GM18499 (cell line): Measurements from ENCODE around the gene PARK7.
"Not testable (repeated sequence)": the region's sequence is repeated elsewhere in the genome, so short reads cannot be mapped to it uniquely, and the experiment has no call there.

ENCODE experiments used
- ATAC-seq: cut with Tn5 transposase; IDR thresholded peaks from one replicate; pipeline ENCODE4 v1.9.1; 2021; ENCODE audit warnings: moderate number of reproducible peaks; ENCODE audit not compliant: insufficient read depth, unreplicated experiment

Gene PARK7

GRCh38 chr1:7961216-7962013, at the start of gene PARK7:
Gene PARK7 (plus strand): TSS chr1:7961711. CDS start chr1:7962786, 1,075 bp downstream.
- peak; percentile 61 for ATAC-seq

- no peak for ATAC-seq
Observed at GRCh38 chr1:7912145-7912544, 49.4 kb upstream of the PARK7 start.

GRCh38 chr1:7912743-7913557, 48.6 kb upstream of the PARK7 start:
- ATAC-seq = no peak

GRCh38 chr1:7915826-7916500, 45.5 kb upstream of the PARK7 start:
- no peak for ATAC-seq

- ATAC-seq = no peak
Observed at GRCh38 chr1:7916501-7916830, 45.0 kb upstream of the PARK7 start.

GRCh38 chr1:7917971-7918370, 43.5 kb upstream of the PARK7 start:
- ATAC-seq = not testable (repeated sequence)

GRCh38 chr1:7919880-7920279, 41.6 kb upstream of the PARK7 start:
- ATAC-seq = no peak

GRCh38 chr1:7921796-7922195, 39.7 kb upstream of the PARK7 start:
- ATAC-seq = no peak

GRCh38 chr1:7922301-7922700, 39.2 kb upstream of the PARK7 start:
- no peak for ATAC-seq

- ATAC-seq = not testable (repeated sequence)
Observed at GRCh38 chr1:7927061-7927460, 34.5 kb upstream of the PARK7 start.

GRCh38 chr1:7928247-7928646, 33.3 kb upstream of the PARK7 start:
- ATAC-seq = no peak

GRCh38 chr1:7929637-7930036, 31.9 kb upstream of the PARK7 start:
- no peak for ATAC-seq

GRCh38 chr1:7930645-7931445, 30.7 kb upstream of the PARK7 start:
- ATAC-seq = no peak

- no peak for ATAC-seq
Observed at GRCh38 chr1:7931446-7931812, 30.1 kb upstream of the PARK7 start.

- no peak for ATAC-seq
Observed at GRCh38 chr1:7932524-7933138, 28.9 kb upstream of the PARK7 start.

GRCh38 chr1:7938070-7938469, 23.4 kb upstream of the PARK7 start:
- ATAC-seq = no peak

- ATAC-seq = no peak
Observed at GRCh38 chr1:7940034-7940433, 21.5 kb upstream of the PARK7 start.

GRCh38 chr1:7940745-7941436, 20.6 kb upstream of the PARK7 start, which contains the start of gene TNFRSF9:
Gene TNFRSF9 (minus strand): TSS chr1:7940839. CDS start chr1:7939994, 845 bp downstream.
- no peak for ATAC-seq

- ATAC-seq = no peak
Observed at GRCh38 chr1:7941437-7941793, 20.1 kb upstream of the PARK7 start.
